Suprapubic skin (tissue), 4 donors: ENCODE measurements around the gene AKR7A3. TPM values are rescaled to one million over a fixed set of nuclear protein-coding genes. Genes with fewer than 3 reads are reported as not detected.

Experiments used
- DNase-seq, 2 donors: peaks; one replicate each; pipeline ENCODE4 v3.0.0-alpha.2; 2019; ENCODE audit warnings: low spot score in 2 of 2
- H3K27ac ChIP-seq: fragments of 200-600 bp; sonication (generic); one replicate; pipeline ENCODE4 v1.5.1; 2019
- H3K27me3 ChIP-seq: fragments of 200-600 bp; sonication (generic); one replicate; pipeline ENCODE4 v1.5.1; 2019
- H3K36me3 ChIP-seq: fragments of 200-600 bp; sonication (generic); one replicate; pipeline ENCODE4 v1.5.1; 2019
- H3K4me1 ChIP-seq: fragments of 200-600 bp; sonication (generic); one replicate; pipeline ENCODE4 v1.5.1; 2019
- H3K4me3 ChIP-seq: fragments of 200-600 bp; sonication (generic); one replicate; pipeline ENCODE4 v1.5.1; 2019; ENCODE audit warnings: mild to moderate bottlenecking
- H3K9me3 ChIP-seq: fragments of 200-600 bp; sonication (generic); one replicate; pipeline ENCODE4 v1.5.1; 2019
- CTCF ChIP-seq, 2 donors: fragments of 200-600 bp in 1 of 2; fragments of 450-650 bp in 1 of 2; sonication (generic) in 1 of 2; IDR thresholded peaks; one replicate each; pipeline ENCODE4 v1.5.1; 2016 to 2019; ENCODE audit warnings: antibody characterized with exemption in 2 of 2, mild to moderate bottlenecking in 1 of 2, moderate library complexity in 1 of 2
- EP300 ChIP-seq: sonication (generic); formaldehyde crosslinking; IDR thresholded peaks from one replicate; pipeline ENCODE4 v1.6.1; 2017; ENCODE audit warnings: antibody characterized with exemption
- POLR2A ChIP-seq, 2 donors: fragments of 450-650 bp; IDR thresholded peaks; one replicate each; pipeline ENCODE4 v1.6.1; 2017; ENCODE audit warnings: antibody characterized with exemption in 2 of 2, mild to moderate bottlenecking in 2 of 2, moderate library complexity in 2 of 2
- POLR2AphosphoS5 ChIP-seq, 3 donors: sonication (generic); formaldehyde crosslinking; IDR thresholded peaks; one replicate each; pipeline ENCODE4 v1.6.1; 2017; ENCODE audit warnings: antibody characterized with exemption in 3 of 3
- WGBS: methylation state at CpG from one replicate; pipeline ENCODE4 v1.1.5; 2018; 5-methylcytosine and 5-hydroxymethylcytosine counted together
- total RNA-seq, 4 donors: library from RNA; depleted of rRNA; stranded (reverse); fragments of >200 nt; gene quantifications; one replicate each; pipeline ENCODE4 v1.1.0, GENCODE V29; 2016

Gene AKR7A3
- total RNA-seq, 4 donors from 2014 or later, result 1.7 to 10.1 (median 3.4) TPM

- Histone ChIP-seq H3K4me1 (peaks cover 29% of the 10 kb centered on the region), H3K4me3 (no peak overlapping the region), H3K36me3 (peaks cover 51% of the 10 kb centered on the region), H3K9me3 (no peaks in the 10 kb centered on the region), H3K27me3 (no peaks in the 10 kb centered on the region), H3K27ac (no peak overlapping the region)
- WGBS, result 85% methylated on average over 4 of the region's 4 CpGs
- no peak for DNase-seq
- TF ChIP-seq POLR2A (IDR thresholded peaks at IDR 0.05) (no peak), EP300 (no peak), POLR2AphosphoS5 (IDR thresholded peaks at IDR 0.05) (no peak), CTCF (IDR thresholded peaks at IDR 0.05) (no peak)
Observed at GRCh38 chr1:19255288-19255687, 33.3 kb downstream of the AKR7A3 start.

GRCh38 chr1:19254416-19254815 is 34.2 kb downstream of the AKR7A3 start:
- H3K9me3 ChIP-seq, result no peaks in the 10 kb centered on the region
- DNase-seq, result no peak

GRCh38 chr1:19251305-19252196 is 37.0 kb downstream of the AKR7A3 start, which contains the start of the genes EMC1 and MRTO4:
Gene EMC1, minus strand, starts transcription at chr1:19251524. Its CDS starts 15 bp downstream, at chr1:19251509.
Gene MRTO4, plus strand, starts transcription at chr1:19251805. Its CDS starts 31 bp downstream, at chr1:19251836.
- Histone ChIP-seq H3K36me3 (peaks cover 20% of the 10 kb centered on the region), H3K4me3 (peak within 1 kb of the TSS; percentile 93), H3K9me3 (no peaks in the 10 kb centered on the region), H3K4me1 (peaks cover 38% of the 10 kb centered on the region), H3K27ac (peak within 1 kb of the TSS; percentile 94), H3K27me3 (no peaks in the 10 kb centered on the region)
- TF ChIP-seq POLR2A (IDR thresholded peaks at IDR 0.05) (peak in 1 of 2 donors; percentile 33), EP300 (no peak), POLR2AphosphoS5 (IDR thresholded peaks at IDR 0.05) (peak in 2 of 3 donors; percentile 21 to 37), CTCF (IDR thresholded peaks at IDR 0.05) (no peak)
- 0% methylated on average over 12 of the region's 81 CpGs for WGBS
- peak; percentile 87 to 93 for DNase-seq

More at GRCh38 chr1:19254416-19254815, 34.2 kb downstream of the AKR7A3 start:
- TF ChIP-seq EP300, result no peak
- TF ChIP-seq CTCF (IDR thresholded peaks at IDR 0.05), result no peak
- Histone ChIP-seq H3K4me1 (peaks cover 38% of the 10 kb centered on the region), H3K4me3 (no peak overlapping the region), H3K36me3 (peaks cover 43% of the 10 kb centered on the region), H3K27ac (no peak overlapping the region), H3K27me3 (no peaks in the 10 kb centered on the region)

GRCh38 chr1:19250629-19251304 is 37.8 kb downstream of the AKR7A3 start:
- peaks cover 12% of the 10 kb centered on the region for H3K36me3 ChIP-seq
- no peaks in the 10 kb centered on the region for H3K27me3 ChIP-seq
- peak overlapping the region; percentile 93 for H3K4me3 ChIP-seq
- H3K27ac ChIP-seq, result peak overlapping the region; percentile 94
- WGBS, result 11% methylated on average over 14 of the region's 14 CpGs
- no peak for TF ChIP-seq CTCF (IDR thresholded peaks at IDR 0.05)
- TF ChIP-seq POLR2A (IDR thresholded peaks at IDR 0.05), result no peak
- TF ChIP-seq POLR2AphosphoS5 (IDR thresholded peaks at IDR 0.05), result no peak
- no peaks in the 10 kb centered on the region for H3K9me3 ChIP-seq
- no peak for DNase-seq
- peaks cover 38% of the 10 kb centered on the region for H3K4me1 ChIP-seq
